Measurements from ENCODE around the gene BPIFB3.

DNA sequence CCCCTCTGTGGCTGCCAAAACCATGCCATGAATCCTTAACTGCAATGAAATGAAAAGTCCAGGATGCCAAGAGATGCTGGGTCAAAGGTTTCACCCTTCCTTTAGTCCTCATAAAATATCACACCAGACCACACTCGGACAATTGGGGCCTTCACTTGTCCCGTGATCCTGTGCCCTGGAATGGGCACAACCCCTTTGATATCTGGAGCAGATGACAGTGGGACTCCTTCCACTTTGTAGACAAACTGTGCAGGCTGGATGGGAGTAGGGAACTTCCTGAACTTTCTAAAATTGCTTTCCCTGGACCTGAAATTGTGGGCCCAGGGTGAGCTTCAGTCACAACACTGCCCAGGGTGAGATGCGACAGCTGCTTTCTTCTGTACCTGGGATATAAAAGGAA is 31.8 kb upstream of the BPIFB3 start:
- TF ChIP-seq, protein P1, sequence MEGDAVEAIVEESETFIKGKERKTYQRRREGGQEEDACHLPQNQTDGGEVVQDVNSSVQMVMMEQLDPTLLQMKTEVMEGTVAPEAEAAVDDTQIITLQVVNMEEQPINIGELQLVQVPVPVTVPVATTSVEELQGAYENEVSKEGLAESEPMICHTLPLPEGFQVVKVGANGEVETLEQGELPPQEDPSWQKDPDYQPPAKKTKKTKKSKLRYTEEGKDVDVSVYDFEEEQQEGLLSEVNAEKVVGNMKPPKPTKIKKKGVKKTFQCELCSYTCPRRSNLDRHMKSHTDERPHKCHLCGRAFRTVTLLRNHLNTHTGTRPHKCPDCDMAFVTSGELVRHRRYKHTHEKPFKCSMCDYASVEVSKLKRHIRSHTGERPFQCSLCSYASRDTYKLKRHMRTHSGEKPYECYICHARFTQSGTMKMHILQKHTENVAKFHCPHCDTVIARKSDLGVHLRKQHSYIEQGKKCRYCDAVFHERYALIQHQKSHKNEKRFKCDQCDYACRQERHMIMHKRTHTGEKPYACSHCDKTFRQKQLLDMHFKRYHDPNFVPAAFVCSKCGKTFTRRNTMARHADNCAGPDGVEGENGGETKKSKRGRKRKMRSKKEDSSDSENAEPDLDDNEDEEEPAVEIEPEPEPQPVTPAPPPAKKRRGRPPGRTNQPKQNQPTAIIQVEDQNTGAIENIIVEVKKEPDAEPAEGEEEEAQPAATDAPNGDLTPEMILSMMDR (IDR thresholded peaks at IDR 0.05), result no peak
- TF ChIP-seq POLR2AphosphoS5 (IDR thresholded peaks at IDR 0.05) (no peak), POLR2A (IDR thresholded peaks at IDR 0.05) (no peak), EP300 (IDR thresholded peaks at IDR 0.05) (no peak)
